Measurements from ENCODE around the gene LRRC8E.

- no peak for TF ChIP-seq CTCF (IDR thresholded peaks at IDR 0.05)
- no peak for TF ChIP-seq ZNF512 (CRISPR knock-in tag; IDR thresholded peaks at IDR 0.05; ENCODE audit: borderline replicate concordance)
- no peak for TF ChIP-seq KAT7 (CRISPR knock-in tag; IDR thresholded peaks at IDR 0.05; ENCODE audit: borderline replicate concordance)
- no peak for TF ChIP-seq ZNF281 (CRISPR knock-in tag; IDR thresholded peaks at IDR 0.05)
- TF ChIP-seq ATF3 (CRISPR knock-in tag; conservative IDR thresholded peaks at IDR 0.05): no peak
- TF ChIP-seq SP1 (CRISPR knock-in tag; conservative IDR thresholded peaks at IDR 0.05): no peak
- no peak for TF ChIP-seq CBFB (CRISPR knock-in tag; IDR thresholded peaks at IDR 0.05; ENCODE audit: low read depth)
- no peak for TF ChIP-seq PREB (CRISPR knock-in tag; IDR thresholded peaks at IDR 0.05; ENCODE audit: borderline replicate concordance)
- TF ChIP-seq ZNF416 (CRISPR knock-in tag; IDR thresholded peaks at IDR 0.05): no peak
- TF ChIP-seq NR1H2 (CRISPR knock-in tag; IDR thresholded peaks at IDR 0.05): no peak
- no peak for TF ChIP-seq ETV6 (CRISPR knock-in tag; IDR thresholded peaks at IDR 0.05)
- TF ChIP-seq CREB1 (CRISPR knock-in tag; IDR thresholded peaks at IDR 0.05): no peak
Measured at GRCh38 chr19:7922836-7923195, 34.5 kb downstream of the LRRC8E start.

Measured in WTC11 (cell line).